Astrocyte of the spinal cord (primary cell): ENCODE data around the gene CD226.
"Not testable (repeated sequence)": the region's sequence is repeated elsewhere in the genome, so short reads cannot be mapped to it uniquely, and the experiment has no call there.

Source experiments
- DNase-seq: peaks from one replicate; pipeline ENCODE4 v3.0.0; 2011; ENCODE audit warnings: low read depth, low spot score
- H3K4me3 ChIP-seq: 2 replicates; pipeline ENCODE4 v1.5.1; 2011; ENCODE audit warnings: low read depth, mild to moderate bottlenecking, low read length, moderate library complexity
- in situ Hi-C: cut with HindIII; loops from 2 replicates; pipeline ENCODE4 v1.10.0; 2017; ENCODE audit warnings: low sequenced_read_pairs
- TF ChIP-seq, protein P1 (sequence below): IDR thresholded peaks from 2 replicates; pipeline ENCODE4 v1.5.1; 2012; ENCODE audit warnings: low read depth, mild to moderate bottlenecking, low read length, inconsistent platforms

The CD226 gene

DNA sequence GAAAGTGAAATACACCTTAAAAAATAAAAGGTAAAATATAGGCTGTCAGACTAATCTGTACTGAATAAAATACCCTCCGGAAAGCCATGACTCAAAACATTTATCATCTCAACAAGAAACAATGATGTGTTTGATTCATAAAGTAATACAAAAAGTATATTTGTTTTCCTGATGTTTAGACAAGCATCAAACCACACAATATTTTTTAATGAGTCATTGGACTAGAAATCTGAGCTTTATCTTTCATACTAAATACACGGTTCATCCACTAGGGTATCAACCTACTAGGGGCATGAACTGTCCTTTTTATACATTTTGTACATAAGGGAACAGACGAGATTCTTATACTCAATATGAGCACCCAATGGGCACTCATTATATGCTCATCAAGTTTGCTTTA lies 31.3 kb downstream of the CD226 start:
- in situ Hi-C loops, result no loop called here
- no peak for DNase-seq
- H3K4me3 ChIP-seq, result no peak overlapping the region
- TF ChIP-seq, protein P1, sequence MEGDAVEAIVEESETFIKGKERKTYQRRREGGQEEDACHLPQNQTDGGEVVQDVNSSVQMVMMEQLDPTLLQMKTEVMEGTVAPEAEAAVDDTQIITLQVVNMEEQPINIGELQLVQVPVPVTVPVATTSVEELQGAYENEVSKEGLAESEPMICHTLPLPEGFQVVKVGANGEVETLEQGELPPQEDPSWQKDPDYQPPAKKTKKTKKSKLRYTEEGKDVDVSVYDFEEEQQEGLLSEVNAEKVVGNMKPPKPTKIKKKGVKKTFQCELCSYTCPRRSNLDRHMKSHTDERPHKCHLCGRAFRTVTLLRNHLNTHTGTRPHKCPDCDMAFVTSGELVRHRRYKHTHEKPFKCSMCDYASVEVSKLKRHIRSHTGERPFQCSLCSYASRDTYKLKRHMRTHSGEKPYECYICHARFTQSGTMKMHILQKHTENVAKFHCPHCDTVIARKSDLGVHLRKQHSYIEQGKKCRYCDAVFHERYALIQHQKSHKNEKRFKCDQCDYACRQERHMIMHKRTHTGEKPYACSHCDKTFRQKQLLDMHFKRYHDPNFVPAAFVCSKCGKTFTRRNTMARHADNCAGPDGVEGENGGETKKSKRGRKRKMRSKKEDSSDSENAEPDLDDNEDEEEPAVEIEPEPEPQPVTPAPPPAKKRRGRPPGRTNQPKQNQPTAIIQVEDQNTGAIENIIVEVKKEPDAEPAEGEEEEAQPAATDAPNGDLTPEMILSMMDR, result no peak

DNA sequence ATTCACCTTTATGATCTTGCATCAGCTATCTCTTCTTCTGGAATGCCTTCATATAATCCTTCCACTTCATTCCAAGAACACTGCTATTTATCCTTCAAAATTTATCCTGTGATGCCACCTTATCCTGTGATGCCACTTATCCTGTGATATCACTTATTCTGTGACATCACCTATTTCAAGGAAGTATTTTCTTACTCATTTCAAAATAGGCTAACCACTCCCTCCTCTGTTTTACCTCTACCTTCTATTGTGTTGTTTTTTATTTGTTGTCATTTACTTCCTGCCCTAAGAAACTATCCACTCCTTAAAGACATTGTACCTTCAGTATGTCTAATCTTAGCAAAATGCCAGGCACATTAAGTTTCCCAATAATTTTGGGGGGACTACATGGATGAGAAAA lies 38.8 kb downstream of the CD226 start:
- H3K4me3 ChIP-seq, result no peak overlapping the region
- DNase-seq, result no peak
- in situ Hi-C loops, result no loop called here
- TF ChIP-seq, protein P1, result no peak

DNA sequence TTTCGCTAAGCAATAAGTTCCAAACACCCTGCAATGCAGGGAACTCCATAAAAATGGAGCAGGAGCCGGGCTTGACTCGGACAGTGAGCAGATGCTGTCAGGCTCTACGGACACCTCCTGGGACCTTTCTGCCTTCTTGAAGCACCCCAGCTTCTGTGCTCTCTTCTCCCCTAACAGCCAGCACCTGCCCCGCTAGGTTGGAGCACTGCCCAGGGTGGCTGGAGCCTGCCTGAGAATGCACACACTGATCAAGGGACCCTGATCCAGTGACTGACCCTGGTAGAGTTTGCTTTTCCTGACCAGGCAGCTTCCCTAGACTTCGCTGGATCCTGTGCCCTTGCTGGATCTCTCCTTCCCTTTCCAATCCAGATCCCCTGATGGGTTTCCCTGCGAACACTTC lies 40.9 kb downstream of the CD226 start:
- TF ChIP-seq, protein P1, result no peak
- in situ Hi-C loops, result no loop called here
- no peak for DNase-seq
- no peak overlapping the region for H3K4me3 ChIP-seq

DNA sequence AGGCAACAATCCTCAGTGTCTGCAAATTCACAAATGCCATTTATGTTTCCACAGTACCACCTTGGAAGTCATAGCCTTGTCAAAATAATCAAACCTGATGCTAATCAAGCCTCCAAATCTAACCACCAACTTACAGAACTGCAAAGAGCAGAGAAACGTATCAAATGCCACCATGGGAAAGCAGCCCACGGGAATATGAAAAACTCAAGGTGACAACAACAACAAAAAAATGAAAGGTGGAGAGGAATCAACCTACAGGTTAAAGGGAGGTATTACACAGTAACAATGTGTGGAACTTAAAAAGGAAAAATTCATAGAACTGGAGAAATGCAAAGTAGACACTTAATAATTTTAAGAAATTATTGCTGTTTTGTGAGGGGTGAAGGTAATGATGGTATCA lies 46.7 kb downstream of the CD226 start:
- DNase-seq, result no peak
- in situ Hi-C loops, result no loop called here
- no peak overlapping the region for H3K4me3 ChIP-seq
- TF ChIP-seq, protein P1, result no peak

DNA sequence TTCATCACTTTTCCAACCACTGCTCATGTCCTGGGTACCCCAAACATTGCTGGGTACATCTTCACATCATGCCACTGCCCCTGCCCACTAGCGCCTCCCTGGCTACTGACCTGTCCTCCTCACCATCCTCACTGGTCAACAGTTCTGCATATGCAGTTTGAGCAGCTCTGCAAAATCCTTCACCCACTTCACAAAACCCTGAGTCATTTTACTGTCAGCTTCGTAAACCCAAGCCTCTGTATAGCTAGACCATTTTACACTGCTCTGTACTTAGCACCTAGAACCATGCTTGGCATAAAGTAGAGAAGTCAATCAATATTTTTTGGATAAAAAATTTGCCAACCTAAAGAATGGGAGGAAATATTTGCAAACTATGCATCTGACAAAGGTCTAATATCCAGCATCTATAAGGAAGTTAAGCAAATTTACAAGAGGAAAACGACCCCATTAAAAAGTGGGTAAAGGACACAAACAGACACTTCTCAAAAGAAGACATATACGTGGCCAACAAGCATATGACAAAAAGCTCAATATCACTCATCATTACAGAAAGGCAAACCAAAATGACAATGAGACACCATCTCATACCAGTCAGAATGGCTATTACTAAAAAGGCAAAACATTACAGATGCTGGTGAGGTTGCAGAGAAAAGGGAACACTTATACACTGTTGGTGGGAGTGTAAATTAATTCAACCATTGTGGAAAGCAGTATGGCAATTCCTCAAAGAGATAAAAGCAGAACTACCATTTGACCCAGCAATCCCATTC lies 48.3 kb downstream of the CD226 start:
- DNase-seq, H3K4me3 ChIP-seq, in situ Hi-C loops: not testable (repeated sequence)

DNA sequence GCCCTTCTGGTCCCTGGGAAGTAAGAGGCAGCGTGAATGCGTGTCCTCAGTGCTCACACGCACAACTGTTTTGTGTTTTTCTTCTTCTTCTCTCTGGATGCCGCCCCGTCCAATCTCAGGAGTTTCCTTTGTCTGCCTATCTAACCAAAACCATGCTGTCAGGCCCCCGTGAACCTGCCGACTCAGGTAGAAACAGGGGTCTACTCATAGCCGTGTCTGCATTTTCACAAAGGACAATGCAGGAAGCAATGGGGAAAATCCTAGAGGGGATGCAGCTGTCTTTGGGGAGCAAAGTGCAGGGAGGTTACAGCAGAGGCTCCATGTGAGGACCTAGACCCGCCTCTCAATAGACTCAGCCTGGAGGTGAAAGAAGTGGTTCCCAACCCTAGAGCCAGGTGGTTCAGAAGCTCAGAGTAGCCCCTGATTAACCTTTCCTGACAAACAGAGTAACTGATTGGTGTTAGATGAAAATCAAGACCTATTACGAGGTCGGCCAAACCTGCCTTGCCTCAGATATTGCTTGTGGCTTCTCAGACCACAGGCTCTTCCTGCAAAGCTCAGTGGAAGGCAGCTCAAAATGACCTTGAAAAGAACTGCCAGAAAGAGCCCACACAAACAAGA lies 49.3 kb downstream of the CD226 start:
- TF ChIP-seq, protein P1, result no peak
- no peak overlapping the region for H3K4me3 ChIP-seq
- DNase-seq, result peak; percentile 4

DNA sequence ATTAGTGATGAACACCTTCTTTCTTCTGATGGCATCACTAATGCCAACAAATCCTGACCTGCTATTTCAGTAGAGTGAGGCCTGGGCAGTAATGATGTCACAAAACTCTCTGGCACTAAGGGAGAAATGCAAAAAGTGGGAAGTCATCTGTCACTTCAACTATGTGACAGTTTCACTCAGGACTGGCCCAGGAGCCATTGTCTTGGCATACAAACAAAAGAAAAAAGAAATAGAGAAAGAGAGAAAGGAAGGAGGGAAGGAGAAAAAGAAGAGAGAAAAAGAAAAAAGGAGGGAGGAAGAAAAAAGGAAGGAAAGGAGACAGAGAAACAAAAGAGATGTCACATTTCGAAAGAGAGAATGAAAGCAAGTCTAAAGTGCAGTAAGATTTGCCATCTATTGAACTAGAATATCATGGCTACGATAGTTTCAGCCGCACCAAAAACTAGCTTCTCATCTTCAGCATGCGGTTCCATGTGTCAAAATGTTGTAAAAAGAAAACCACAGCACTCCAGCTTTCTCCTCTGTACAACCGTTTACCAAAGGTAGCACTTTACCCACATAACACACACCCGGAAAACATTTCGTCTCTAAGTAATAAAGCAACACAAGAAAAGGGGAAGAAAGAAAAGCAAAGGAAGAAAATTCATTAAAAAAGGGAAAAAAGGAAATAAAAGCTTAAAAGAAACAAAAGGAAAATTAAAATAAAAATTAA lies 50.1 kb downstream of the CD226 start:
- DNase-seq, result no peak
- TF ChIP-seq, protein P1, result no peak
- in situ Hi-C loops, result no loop called here
- H3K4me3 ChIP-seq, result no peak overlapping the region

More for the DNA sequence above, 49.3 kb downstream of the CD226 start:
- in situ Hi-C loops, result no loop called here
